ENCODE results near the gene LMO7. TPM values are rescaled to one million over a fixed set of nuclear protein-coding genes. Genes with fewer than 3 reads are reported as not detected.

LMO7 gene
- total and polyA plus RNA-seq, 10 donors = 2.2 to 15.5 (median 8.2) TPM

DNA sequence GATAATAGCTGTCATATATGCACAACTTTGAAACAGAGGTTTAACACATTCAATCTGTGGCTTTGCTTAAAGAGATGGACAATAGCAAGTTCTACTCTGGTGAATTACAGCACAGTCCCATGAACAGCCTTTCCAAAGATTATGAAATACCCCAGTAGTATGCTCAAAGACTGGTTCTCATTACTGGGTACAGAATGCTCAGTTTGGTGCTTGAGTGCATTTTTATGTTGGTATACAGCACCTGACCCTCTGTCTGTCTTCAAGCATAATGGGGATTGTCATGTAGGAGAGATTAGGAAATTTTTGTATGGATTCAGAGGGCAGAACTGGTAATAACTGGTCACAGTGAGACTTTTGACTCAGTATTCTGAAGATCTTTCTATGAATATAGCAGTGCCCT, 7.6 kb downstream of the LMO7 start:
- intact Hi-C loops (cut with DNase I; ENCODE audit: low total_unique reads) = no loop called here
- Histone ChIP-seq H3K4me1 (peaks cover 0 to 7% (median 0%) of the 10 kb centered on the region in 6 donors), H3K27ac (no peak overlapping the region), H3K4me3 (no peak overlapping the region), H3K36me3 (no peaks in the 10 kb centered on the region), H3K9me3 (no peaks in the 10 kb centered on the region), H3K27me3 (replicated peaks in 1 of 7) (no peaks in the 10 kb centered on the region)
- TF ChIP-seq POLR2AphosphoS5 (IDR thresholded peaks at IDR 0.05) (no peak), POLR2A (IDR thresholded peaks at IDR 0.05) (no peak), CTCF (IDR thresholded peaks at IDR 0.05 in 8 of 11, conservative IDR thresholded peaks at IDR 0.05 in 3 of 11) (no peak)
- no peak for DNase-seq

- Histone ChIP-seq H3K27ac (no peak overlapping the region), H3K27me3 (replicated peaks in 1 of 7) (no peaks in the 10 kb centered on the region), H3K9me3 (no peaks in the 10 kb centered on the region), H3K36me3 (no peaks in the 10 kb centered on the region), H3K4me1 (peaks cover 0 to 7% (median 0%) of the 10 kb centered on the region in 6 donors), H3K4me3 (no peak overlapping the region)
- WGBS, 5 donors = 85 to 93% (median 90%) methylated on average over 3 of the region's 3 CpGs
- DNase-seq = no peak
- intact Hi-C loops (cut with DNase I; ENCODE audit: low total_unique reads) = no loop called here
- TF ChIP-seq POLR2A (IDR thresholded peaks at IDR 0.05) (no peak), POLR2AphosphoS5 (IDR thresholded peaks at IDR 0.05) (no peak), CTCF (IDR thresholded peaks at IDR 0.05 in 8 of 11, conservative IDR thresholded peaks at IDR 0.05 in 3 of 11) (no peak)
These were observed 9.0 kb downstream of the LMO7 start for GRCh38 chr13:75645141-75645540.

- Histone ChIP-seq H3K9me3 (no peaks in the 10 kb centered on the region), H3K27ac (no peak overlapping the region), H3K4me3 (no peak overlapping the region), H3K4me1 (peaks cover 0 to 7% (median 0%) of the 10 kb centered on the region in 6 donors), H3K36me3 (no peaks in the 10 kb centered on the region), H3K27me3 (replicated peaks in 1 of 7) (no peaks in the 10 kb centered on the region)
- no peak for DNase-seq
- WGBS, 5 donors = 76 to 89% (median 80%) methylated on average over 1 of the region's 1 CpG
- intact Hi-C loops (cut with DNase I; ENCODE audit: low total_unique reads) = no loop called here
- TF ChIP-seq CTCF (IDR thresholded peaks at IDR 0.05 in 8 of 11, conservative IDR thresholded peaks at IDR 0.05 in 3 of 11) = no peak
- no peak for TF ChIP-seq POLR2AphosphoS5 (IDR thresholded peaks at IDR 0.05)
These were observed 11.1 kb downstream of the LMO7 start for GRCh38 chr13:75647126-75647784.

GRCh38 chr13:75648446-75648845, 12.3 kb downstream of the LMO7 start:
- 94 to 97% (median 96%) methylated on average over 2 of the region's 2 CpGs for WGBS, 5 donors
- TF ChIP-seq POLR2A (IDR thresholded peaks at IDR 0.05) (no peak), POLR2AphosphoS5 (IDR thresholded peaks at IDR 0.05) (no peak), CTCF (IDR thresholded peaks at IDR 0.05 in 8 of 11, conservative IDR thresholded peaks at IDR 0.05 in 3 of 11) (no peak)
- Histone ChIP-seq H3K9me3 (no peaks in the 10 kb centered on the region), H3K4me1 (peaks cover 0 to 7% (median 0%) of the 10 kb centered on the region in 6 donors), H3K27me3 (replicated peaks in 1 of 7) (no peaks in the 10 kb centered on the region), H3K36me3 (no peaks in the 10 kb centered on the region), H3K27ac (no peak overlapping the region), H3K4me3 (no peak overlapping the region)
- DNase-seq = no peak
- intact Hi-C loops (cut with DNase I; ENCODE audit: low total_unique reads) = no loop called here

All from spleen (tissue), 11 donors.